ENCODE data around the gene APC2.

GRCh38 chr19:1433119-1434039 lies 16.5 kb upstream of the APC2 start:
- no peak for TF ChIP-seq GATA2 (IDR thresholded peaks at IDR 0.05; ENCODE audit: low read depth, low read length)
- TF ChIP-seq GATA3 (IDR thresholded peaks at IDR 0.05; ENCODE audit: low read depth, low read length), result no peak

Measured in SH-SY5Y (cell line).